WTC11 (cell line): ENCODE results near the gene RNF135. TPM values are rescaled to one million over a fixed set of nuclear protein-coding genes. Genes with fewer than 3 reads are reported as not detected.

ENCODE experiments used
- ATAC-seq: fragments of 200-7000 bp; cut with Tn5 transposase; 2 replicates; pipeline ENCODE4 v1.10.0; 2021; ENCODE audit warnings: mild to moderate bottlenecking, moderate library complexity
- CTCF ChIA-PET: fragments of 300-600 bp; sonication (Branson Sonifier 250); formaldehyde crosslinking; loops from one replicate; lab custom pipeline; 2021; ENCODE audit warnings: antibody characterized with exemption; lab: Charles Lee
- POLR2A ChIA-PET: fragments of 350-600 bp; sonication (Branson Sonifier 250); formaldehyde crosslinking; loops from one replicate; lab custom pipeline; 2021; ENCODE audit warnings: antibody characterized with exemption; lab: Charles Lee
- DNase-seq: peaks from one replicate; pipeline ENCODE4 v3.0.0; 2021; ENCODE audit warnings: low spot score
- H3K27ac Mint-ChIP-seq: 2 replicates; pipeline ENCODE4 v1.8.0; 2021; ENCODE audit warnings: mixed read lengths
- H3K27me3 Mint-ChIP-seq: 2 replicates; pipeline ENCODE4 v1.8.0; 2021; ENCODE audit warnings: low read depth, mild to moderate bottlenecking, moderate library complexity, mixed read lengths
- H3K36me3 Mint-ChIP-seq: 2 replicates; pipeline ENCODE4 v1.8.0; 2021; ENCODE audit warnings: mixed read lengths
- H3K4me1 Mint-ChIP-seq: 2 replicates; pipeline ENCODE4 v1.8.0; 2022; ENCODE audit warnings: mixed read lengths
- H3K4me3 Mint-ChIP-seq: 2 replicates; pipeline ENCODE4 v1.8.0; 2021; ENCODE audit warnings: mild to moderate bottlenecking, moderate library complexity, mixed read lengths
- H3K9me3 Mint-ChIP-seq: 2 replicates; pipeline ENCODE4 v1.8.0; 2021; ENCODE audit warnings: mixed read lengths
- CREM ChIP-seq: sonication (generic); formaldehyde crosslinking; IDR thresholded peaks from 2 replicates; pipeline ENCODE4 v1.8.1; 2022; ENCODE audit warnings: mild to moderate bottlenecking, missing genetic modification reagents, moderate library complexity
- ETV6 ChIP-seq: sonication (generic); formaldehyde crosslinking; IDR thresholded peaks from 2 replicates; pipeline ENCODE4 v1.8.1; 2022; ENCODE audit warnings: mild to moderate bottlenecking, missing genetic modification reagents
- FOXK1 ChIP-seq: sonication (generic); formaldehyde crosslinking; IDR thresholded peaks from 2 replicates; pipeline ENCODE4 v1.8.0; 2022; ENCODE audit warnings: mild to moderate bottlenecking, moderate library complexity, missing genetic modification reagents
- GRHL2 ChIP-seq: fragments of 250-450 bp; sonication (Bioruptor Pico); IDR thresholded peaks from 2 replicates; pipeline ENCODE4 v1.8.0; 2022; ENCODE audit warnings: mild to moderate bottlenecking, moderate library complexity; ENCODE audit not compliant: insufficient replicate concordance, severe bottlenecking
- NR1H2 ChIP-seq: sonication (generic); formaldehyde crosslinking; IDR thresholded peaks from 2 replicates; pipeline ENCODE4 v1.9.0; 2021; ENCODE audit warnings: mild to moderate bottlenecking, moderate library complexity, missing genetic modification reagents
- NR2C2 ChIP-seq: sonication (generic); formaldehyde crosslinking; IDR thresholded peaks from 2 replicates; pipeline ENCODE4 v1.8.0; 2022; ENCODE audit warnings: mild to moderate bottlenecking, missing genetic modification reagents
- PRRX2 ChIP-seq: fragments of 250-450 bp; sonication (Bioruptor Pico); IDR thresholded peaks from 2 replicates; pipeline ENCODE4 v1.8.0; 2021; ENCODE audit warnings: mild to moderate bottlenecking
- RORB ChIP-seq: fragments of 250-450 bp; sonication (Bioruptor Pico); IDR thresholded peaks from 2 replicates; pipeline ENCODE4 v1.9.0; 2021; ENCODE audit warnings: mild to moderate bottlenecking
- SMAD3 ChIP-seq: sonication (generic); formaldehyde crosslinking; IDR thresholded peaks from 2 replicates; pipeline ENCODE4 v1.8.0; 2022; ENCODE audit warnings: missing genetic modification reagents, mild to moderate bottlenecking, borderline replicate concordance
- SMAD4 ChIP-seq: sonication (generic); formaldehyde crosslinking; IDR thresholded peaks from 2 replicates; pipeline ENCODE4 v1.8.0; 2022; ENCODE audit warnings: mild to moderate bottlenecking, missing genetic modification reagents
- ZNF138 ChIP-seq: sonication (generic); formaldehyde crosslinking; conservative IDR thresholded peaks from 2 replicates; pipeline ENCODE4 v1.8.1; 2022; ENCODE audit warnings: mild to moderate bottlenecking, moderate library complexity, missing genetic modification reagents
- ZNF263 ChIP-seq: sonication (generic); formaldehyde crosslinking; IDR thresholded peaks from 2 replicates; pipeline ENCODE4 v1.8.1; 2022; ENCODE audit warnings: low read depth, mild to moderate bottlenecking, moderate library complexity, missing genetic modification reagents
- ZNF317 ChIP-seq: sonication (generic); formaldehyde crosslinking; IDR thresholded peaks from 2 replicates; pipeline ENCODE4 v1.8.1; 2023; ENCODE audit warnings: low read depth, mild to moderate bottlenecking, moderate library complexity, missing genetic modification reagents, borderline replicate concordance
- total RNA-seq: library from RNA; stranded (reverse); gene quantifications from 3 replicates; pipeline ENCODE4 v1.2.3, GENCODE V29; 2021
- TF ChIP-seq, protein P1 (sequence below): sonication (generic); formaldehyde crosslinking; IDR thresholded peaks from 2 replicates; pipeline ENCODE4 v1.8.1; 2022; ENCODE audit warnings: mild to moderate bottlenecking, moderate library complexity, missing genetic modification reagents
- TF ChIP-seq, protein P2 (sequence below): sonication (generic); formaldehyde crosslinking; IDR thresholded peaks from 2 replicates; pipeline ENCODE4 v1.8.1; 2023; ENCODE audit warnings: mild to moderate bottlenecking, missing genetic modification reagents
- TF ChIP-seq, protein P3 (sequence below): sonication (generic); formaldehyde crosslinking; IDR thresholded peaks from 2 replicates; pipeline ENCODE4 v1.8.0; 2023; ENCODE audit warnings: mild to moderate bottlenecking, missing genetic modification reagents
- TF ChIP-seq, protein P4 (sequence below): fragments of 250-450 bp; sonication (Bioruptor Pico); IDR thresholded peaks from 2 replicates; pipeline ENCODE4 v1.9.0; 2021; ENCODE audit warnings: mild to moderate bottlenecking
- TF ChIP-seq, protein P5 (sequence below): sonication (generic); formaldehyde crosslinking; IDR thresholded peaks from 2 replicates; pipeline ENCODE4 v1.8.0; 2023; ENCODE audit warnings: missing genetic modification reagents
- TF ChIP-seq, protein P6 (sequence below): fragments of 250-450 bp; sonication (Bioruptor Pico); IDR thresholded peaks from 2 replicates; pipeline ENCODE4 v1.9.0; 2021; ENCODE audit warnings: mild to moderate bottlenecking, borderline replicate concordance

RNF135 gene
- total RNA-seq, 1 experiment from 2014 or later, result 10.3 TPM

DNA sequence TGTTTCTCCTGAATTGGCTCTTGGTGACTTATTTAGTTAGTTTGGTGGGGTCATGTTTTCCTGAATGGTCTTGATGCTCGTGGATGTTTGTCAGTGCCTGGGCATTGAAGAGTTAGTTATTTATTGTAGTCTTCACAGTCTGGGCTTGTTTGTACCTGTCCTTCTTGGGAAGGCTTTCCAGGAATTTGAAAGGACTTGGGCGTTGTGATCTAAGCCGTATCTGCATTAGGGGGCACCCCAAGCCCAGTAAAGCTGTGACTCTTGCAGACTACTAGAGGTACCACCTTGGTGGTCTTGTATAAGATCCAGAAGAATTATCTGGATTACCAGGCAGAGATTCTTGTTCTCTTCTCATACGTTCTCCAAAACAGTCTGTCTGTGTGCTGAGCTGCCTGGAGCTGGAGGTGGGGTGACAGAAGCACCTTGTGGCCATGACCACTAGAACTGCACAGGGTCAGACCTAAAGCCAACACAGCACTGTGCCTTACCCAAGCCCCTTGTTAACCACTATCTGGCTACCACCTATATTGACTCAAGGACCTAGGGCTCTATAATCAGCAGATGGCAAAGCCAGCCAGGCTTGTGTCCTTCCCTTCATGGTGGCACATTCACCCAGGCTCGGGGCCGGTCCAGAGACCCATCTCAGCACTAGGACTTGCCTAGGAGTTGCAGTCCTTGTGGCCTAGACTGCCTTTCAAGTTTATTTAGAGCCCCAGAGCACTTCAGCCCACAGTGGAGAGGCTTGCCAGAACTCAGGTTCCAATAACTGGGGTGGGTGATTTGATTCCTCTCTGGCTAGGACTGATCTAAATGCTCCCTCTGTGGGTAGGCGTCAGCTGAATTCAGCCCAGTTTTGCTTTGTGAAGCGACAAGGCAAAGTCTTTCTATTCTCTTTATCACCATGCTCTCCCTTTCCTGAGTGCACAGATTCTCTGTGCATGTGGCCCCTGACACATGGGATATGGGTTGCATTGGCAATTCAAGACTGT is 11.0 kb downstream of the RNF135 start (continued):
- TF ChIP-seq CREM (CRISPR knock-in tag) (no peak), ZNF138 (no peak), NR1H2 (CRISPR knock-in tag) (no peak), ZNF263 (CRISPR knock-in tag) (no peak)
- TF ChIP-seq, protein P1, sequence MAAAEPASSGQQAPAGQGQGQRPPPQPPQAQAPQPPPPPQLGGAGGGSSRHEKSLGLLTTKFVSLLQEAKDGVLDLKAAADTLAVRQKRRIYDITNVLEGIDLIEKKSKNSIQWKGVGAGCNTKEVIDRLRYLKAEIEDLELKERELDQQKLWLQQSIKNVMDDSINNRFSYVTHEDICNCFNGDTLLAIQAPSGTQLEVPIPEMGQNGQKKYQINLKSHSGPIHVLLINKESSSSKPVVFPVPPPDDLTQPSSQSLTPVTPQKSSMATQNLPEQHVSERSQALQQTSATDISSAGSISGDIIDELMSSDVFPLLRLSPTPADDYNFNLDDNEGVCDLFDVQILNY (CRISPR knock-in tag), result no peak

DNA sequence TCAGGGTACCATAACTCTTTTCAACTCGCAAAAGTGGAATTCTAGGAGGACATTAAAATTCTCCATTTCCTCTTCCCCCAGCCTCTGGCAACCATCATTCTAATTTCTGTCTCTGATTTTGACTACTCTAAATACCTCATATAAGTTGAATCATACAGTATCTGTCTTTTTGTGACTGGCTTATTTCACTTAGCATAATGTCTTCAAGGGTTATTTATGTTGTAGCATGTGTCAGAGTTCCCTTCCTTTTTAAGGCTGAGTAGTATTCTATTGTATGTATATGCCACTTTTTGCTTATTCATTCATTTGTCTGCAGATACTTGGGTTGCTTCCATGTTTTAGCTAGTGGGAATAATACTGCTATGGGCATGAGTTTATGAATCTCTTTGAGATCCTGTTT is 12.0 kb downstream of the RNF135 start:
- Mint-ChIP-seq H3K4me3 (no peak overlapping the region), H3K27ac (no peak overlapping the region), H3K27me3 (no peaks in the 10 kb centered on the region), H3K9me3 (peaks cover 4% of the 10 kb centered on the region), H3K36me3 (peaks cover 7% of the 10 kb centered on the region), H3K4me1 (peaks cover 2% of the 10 kb centered on the region; the same call in 1 of the 2 replicates)
- DNase-seq (no peak), ATAC-seq (no peak)
- ChIA-PET POLR2A (no interaction called here), CTCF (no interaction called here)
- TF ChIP-seq SMAD4 (CRISPR knock-in tag), result no peak
- TF ChIP-seq, protein P2, sequence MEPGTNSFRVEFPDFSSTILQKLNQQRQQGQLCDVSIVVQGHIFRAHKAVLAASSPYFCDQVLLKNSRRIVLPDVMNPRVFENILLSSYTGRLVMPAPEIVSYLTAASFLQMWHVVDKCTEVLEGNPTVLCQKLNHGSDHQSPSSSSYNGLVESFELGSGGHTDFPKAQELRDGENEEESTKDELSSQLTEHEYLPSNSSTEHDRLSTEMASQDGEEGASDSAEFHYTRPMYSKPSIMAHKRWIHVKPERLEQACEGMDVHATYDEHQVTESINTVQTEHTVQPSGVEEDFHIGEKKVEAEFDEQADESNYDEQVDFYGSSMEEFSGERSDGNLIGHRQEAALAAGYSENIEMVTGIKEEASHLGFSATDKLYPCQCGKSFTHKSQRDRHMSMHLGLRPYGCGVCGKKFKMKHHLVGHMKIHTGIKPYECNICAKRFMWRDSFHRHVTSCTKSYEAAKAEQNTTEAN (CRISPR knock-in tag), result no peak
- TF ChIP-seq, protein P3, sequence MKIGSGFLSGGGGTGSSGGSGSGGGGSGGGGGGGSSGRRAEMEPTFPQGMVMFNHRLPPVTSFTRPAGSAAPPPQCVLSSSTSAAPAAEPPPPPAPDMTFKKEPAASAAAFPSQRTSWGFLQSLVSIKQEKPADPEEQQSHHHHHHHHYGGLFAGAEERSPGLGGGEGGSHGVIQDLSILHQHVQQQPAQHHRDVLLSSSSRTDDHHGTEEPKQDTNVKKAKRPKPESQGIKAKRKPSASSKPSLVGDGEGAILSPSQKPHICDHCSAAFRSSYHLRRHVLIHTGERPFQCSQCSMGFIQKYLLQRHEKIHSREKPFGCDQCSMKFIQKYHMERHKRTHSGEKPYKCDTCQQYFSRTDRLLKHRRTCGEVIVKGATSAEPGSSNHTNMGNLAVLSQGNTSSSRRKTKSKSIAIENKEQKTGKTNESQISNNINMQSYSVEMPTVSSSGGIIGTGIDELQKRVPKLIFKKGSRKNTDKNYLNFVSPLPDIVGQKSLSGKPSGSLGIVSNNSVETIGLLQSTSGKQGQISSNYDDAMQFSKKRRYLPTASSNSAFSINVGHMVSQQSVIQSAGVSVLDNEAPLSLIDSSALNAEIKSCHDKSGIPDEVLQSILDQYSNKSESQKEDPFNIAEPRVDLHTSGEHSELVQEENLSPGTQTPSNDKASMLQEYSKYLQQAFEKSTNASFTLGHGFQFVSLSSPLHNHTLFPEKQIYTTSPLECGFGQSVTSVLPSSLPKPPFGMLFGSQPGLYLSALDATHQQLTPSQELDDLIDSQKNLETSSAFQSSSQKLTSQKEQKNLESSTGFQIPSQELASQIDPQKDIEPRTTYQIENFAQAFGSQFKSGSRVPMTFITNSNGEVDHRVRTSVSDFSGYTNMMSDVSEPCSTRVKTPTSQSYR (CRISPR knock-in tag), result no peak
- TF ChIP-seq GRHL2 (CRISPR knock-in tag), result no peak
- no peak for TF ChIP-seq CREM (CRISPR knock-in tag)
- TF ChIP-seq NR2C2 (CRISPR knock-in tag), result no peak
- TF ChIP-seq ZNF317 (CRISPR knock-in tag), result no peak
- no peak for TF ChIP-seq FOXK1 (CRISPR knock-in tag)
- no peak for TF ChIP-seq ETV6 (CRISPR knock-in tag)
- TF ChIP-seq RORB, result no peak
- TF ChIP-seq, protein P4, sequence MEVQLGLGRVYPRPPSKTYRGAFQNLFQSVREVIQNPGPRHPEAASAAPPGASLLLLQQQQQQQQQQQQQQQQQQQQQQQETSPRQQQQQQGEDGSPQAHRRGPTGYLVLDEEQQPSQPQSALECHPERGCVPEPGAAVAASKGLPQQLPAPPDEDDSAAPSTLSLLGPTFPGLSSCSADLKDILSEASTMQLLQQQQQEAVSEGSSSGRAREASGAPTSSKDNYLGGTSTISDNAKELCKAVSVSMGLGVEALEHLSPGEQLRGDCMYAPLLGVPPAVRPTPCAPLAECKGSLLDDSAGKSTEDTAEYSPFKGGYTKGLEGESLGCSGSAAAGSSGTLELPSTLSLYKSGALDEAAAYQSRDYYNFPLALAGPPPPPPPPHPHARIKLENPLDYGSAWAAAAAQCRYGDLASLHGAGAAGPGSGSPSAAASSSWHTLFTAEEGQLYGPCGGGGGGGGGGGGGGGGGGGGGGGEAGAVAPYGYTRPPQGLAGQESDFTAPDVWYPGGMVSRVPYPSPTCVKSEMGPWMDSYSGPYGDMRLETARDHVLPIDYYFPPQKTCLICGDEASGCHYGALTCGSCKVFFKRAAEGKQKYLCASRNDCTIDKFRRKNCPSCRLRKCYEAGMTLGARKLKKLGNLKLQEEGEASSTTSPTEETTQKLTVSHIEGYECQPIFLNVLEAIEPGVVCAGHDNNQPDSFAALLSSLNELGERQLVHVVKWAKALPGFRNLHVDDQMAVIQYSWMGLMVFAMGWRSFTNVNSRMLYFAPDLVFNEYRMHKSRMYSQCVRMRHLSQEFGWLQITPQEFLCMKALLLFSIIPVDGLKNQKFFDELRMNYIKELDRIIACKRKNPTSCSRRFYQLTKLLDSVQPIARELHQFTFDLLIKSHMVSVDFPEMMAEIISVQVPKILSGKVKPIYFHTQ (CRISPR knock-in tag), result no peak
- TF ChIP-seq, protein P5, sequence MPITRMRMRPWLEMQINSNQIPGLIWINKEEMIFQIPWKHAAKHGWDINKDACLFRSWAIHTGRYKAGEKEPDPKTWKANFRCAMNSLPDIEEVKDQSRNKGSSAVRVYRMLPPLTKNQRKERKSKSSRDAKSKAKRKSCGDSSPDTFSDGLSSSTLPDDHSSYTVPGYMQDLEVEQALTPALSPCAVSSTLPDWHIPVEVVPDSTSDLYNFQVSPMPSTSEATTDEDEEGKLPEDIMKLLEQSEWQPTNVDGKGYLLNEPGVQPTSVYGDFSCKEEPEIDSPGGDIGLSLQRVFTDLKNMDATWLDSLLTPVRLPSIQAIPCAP, result no peak
- TF ChIP-seq, protein P6, sequence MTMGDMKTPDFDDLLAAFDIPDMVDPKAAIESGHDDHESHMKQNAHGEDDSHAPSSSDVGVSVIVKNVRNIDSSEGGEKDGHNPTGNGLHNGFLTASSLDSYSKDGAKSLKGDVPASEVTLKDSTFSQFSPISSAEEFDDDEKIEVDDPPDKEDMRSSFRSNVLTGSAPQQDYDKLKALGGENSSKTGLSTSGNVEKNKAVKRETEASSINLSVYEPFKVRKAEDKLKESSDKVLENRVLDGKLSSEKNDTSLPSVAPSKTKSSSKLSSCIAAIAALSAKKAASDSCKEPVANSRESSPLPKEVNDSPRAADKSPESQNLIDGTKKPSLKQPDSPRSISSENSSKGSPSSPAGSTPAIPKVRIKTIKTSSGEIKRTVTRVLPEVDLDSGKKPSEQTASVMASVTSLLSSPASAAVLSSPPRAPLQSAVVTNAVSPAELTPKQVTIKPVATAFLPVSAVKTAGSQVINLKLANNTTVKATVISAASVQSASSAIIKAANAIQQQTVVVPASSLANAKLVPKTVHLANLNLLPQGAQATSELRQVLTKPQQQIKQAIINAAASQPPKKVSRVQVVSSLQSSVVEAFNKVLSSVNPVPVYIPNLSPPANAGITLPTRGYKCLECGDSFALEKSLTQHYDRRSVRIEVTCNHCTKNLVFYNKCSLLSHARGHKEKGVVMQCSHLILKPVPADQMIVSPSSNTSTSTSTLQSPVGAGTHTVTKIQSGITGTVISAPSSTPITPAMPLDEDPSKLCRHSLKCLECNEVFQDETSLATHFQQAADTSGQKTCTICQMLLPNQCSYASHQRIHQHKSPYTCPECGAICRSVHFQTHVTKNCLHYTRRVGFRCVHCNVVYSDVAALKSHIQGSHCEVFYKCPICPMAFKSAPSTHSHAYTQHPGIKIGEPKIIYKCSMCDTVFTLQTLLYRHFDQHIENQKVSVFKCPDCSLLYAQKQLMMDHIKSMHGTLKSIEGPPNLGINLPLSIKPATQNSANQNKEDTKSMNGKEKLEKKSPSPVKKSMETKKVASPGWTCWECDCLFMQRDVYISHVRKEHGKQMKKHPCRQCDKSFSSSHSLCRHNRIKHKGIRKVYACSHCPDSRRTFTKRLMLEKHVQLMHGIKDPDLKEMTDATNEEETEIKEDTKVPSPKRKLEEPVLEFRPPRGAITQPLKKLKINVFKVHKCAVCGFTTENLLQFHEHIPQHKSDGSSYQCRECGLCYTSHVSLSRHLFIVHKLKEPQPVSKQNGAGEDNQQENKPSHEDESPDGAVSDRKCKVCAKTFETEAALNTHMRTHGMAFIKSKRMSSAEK (CRISPR knock-in tag), result no peak
- TF ChIP-seq PRRX2 (CRISPR knock-in tag), result no peak
- TF ChIP-seq SMAD3 (CRISPR knock-in tag), result no peak
